ENCODE data around the gene TNNT2. TPM values are rescaled to one million over a fixed set of nuclear protein-coding genes. Genes with fewer than 3 reads are reported as not detected.
A peak's percentile ranks its signal among the peaks of the same experiment; 100 is the strongest.

The TNNT2 gene
- total and polyA plus RNA-seq, 8 donors, result 0.06 to 7.0 (median 0.99) TPM

- no peaks in the 10 kb centered on the region for H3K9me3 ChIP-seq
- H3K36me3 ChIP-seq, result no peaks in the 10 kb centered on the region
- DNase-seq, result no peak
- no peak overlapping the region for H3K4me3 ChIP-seq
- TF ChIP-seq CTCF (IDR thresholded peaks at IDR 0.05), result no peak
- no peak for FAIRE-seq
- no peaks in the 10 kb centered on the region for H3K4me1 ChIP-seq
- H3K27me3 ChIP-seq, result no peaks in the 10 kb centered on the region
- no peak for ATAC-seq
- intact Hi-C loops (cut with DNase I), result no loop called here
- H3K27ac ChIP-seq, result no peak overlapping the region
- WGBS, 2 donors, result 88 to 89% methylated on average over 7 of the region's 7 CpGs
These were observed 65.2 kb downstream of the TNNT2 start for GRCh38 chr1:201312298-201312697.

GRCh38 chr1:201311356-201312011 lies 66.0 kb downstream of the TNNT2 start:
- DNase-seq, result no peak
- FAIRE-seq, result no peak
- Histone ChIP-seq H3K27ac (peak overlapping the region in 2 of 4 donors; percentile 8 to 42), H3K27me3 (no peaks in the 10 kb centered on the region), H3K4me1 (no peaks in the 10 kb centered on the region), H3K9me3 (no peaks in the 10 kb centered on the region), H3K4me3 (no peak overlapping the region), H3K36me3 (no peaks in the 10 kb centered on the region)
- 60 to 75% methylated on average over 8 of the region's 8 CpGs for WGBS, 2 donors
- TF ChIP-seq CTCF (IDR thresholded peaks at IDR 0.05), result no peak
- ATAC-seq, result peak in 2 of 4 donors; percentile 15 to 60
- intact Hi-C loops (cut with DNase I), result no loop called here

- ATAC-seq (peak in 3 of 4 donors; percentile 44 to 63 (median 46)), DNase-seq (peak in 3 of 6 donors; percentile 15 to 32 (median 30)), FAIRE-seq (no peak)
- Histone ChIP-seq H3K36me3 (no peaks in the 10 kb centered on the region), H3K27me3 (no peaks in the 10 kb centered on the region), H3K4me1 (no peaks in the 10 kb centered on the region), H3K27ac (peak overlapping the region in 2 of 4 donors; percentile 8 to 42), H3K4me3 (no peak overlapping the region), H3K9me3 (no peaks in the 10 kb centered on the region)
- intact Hi-C loops (cut with DNase I), result no loop called here
- WGBS, 2 donors, result 25 to 35% methylated on average over 4 of the region's 4 CpGs
- TF ChIP-seq CTCF (IDR thresholded peaks at IDR 0.05), result no peak
These were observed 66.5 kb downstream of the TNNT2 start for GRCh38 chr1:201310986-201311355.

GRCh38 chr1:201310251-201310985 lies 67.1 kb downstream of the TNNT2 start:
- Histone ChIP-seq H3K9me3 (no peaks in the 10 kb centered on the region), H3K4me3 (no peak overlapping the region), H3K27me3 (no peaks in the 10 kb centered on the region), H3K36me3 (no peaks in the 10 kb centered on the region), H3K4me1 (no peaks in the 10 kb centered on the region), H3K27ac (peak overlapping the region in 1 of 4 donors; percentile 9)
- FAIRE-seq, result no peak
- peak in 2 of 4 donors; percentile 6 to 29 for ATAC-seq
- intact Hi-C loops (cut with DNase I), result no loop called here
- WGBS, 2 donors, result 47 to 52% methylated on average over 7 of the region's 7 CpGs
- TF ChIP-seq CTCF (IDR thresholded peaks at IDR 0.05), result no peak
- no peak for DNase-seq

- Histone ChIP-seq H3K4me3 (no peak overlapping the region), H3K27ac (no peak overlapping the region), H3K4me1 (no peaks in the 10 kb centered on the region), H3K9me3 (no peaks in the 10 kb centered on the region), H3K36me3 (no peaks in the 10 kb centered on the region), H3K27me3 (no peaks in the 10 kb centered on the region)
- intact Hi-C loops (cut with DNase I), result no loop called here
- WGBS, 2 donors, result 16 to 33% methylated on average over 9 of the region's 9 CpGs
- TF ChIP-seq CTCF (IDR thresholded peaks at IDR 0.05), result no peak
- FAIRE-seq (no peak), ATAC-seq (peak; percentile 73 to 87 (median 78)), DNase-seq (peak in 4 of 6 donors; percentile 40 to 56 (median 44))
These were observed 68.1 kb downstream of the TNNT2 start for GRCh38 chr1:201309416-201309815.
